ENCODE results near the gene PPP1R1A.
A peak's percentile ranks its signal among the peaks of the same experiment; 100 is the strongest.

PPP1R1A gene

DNA sequence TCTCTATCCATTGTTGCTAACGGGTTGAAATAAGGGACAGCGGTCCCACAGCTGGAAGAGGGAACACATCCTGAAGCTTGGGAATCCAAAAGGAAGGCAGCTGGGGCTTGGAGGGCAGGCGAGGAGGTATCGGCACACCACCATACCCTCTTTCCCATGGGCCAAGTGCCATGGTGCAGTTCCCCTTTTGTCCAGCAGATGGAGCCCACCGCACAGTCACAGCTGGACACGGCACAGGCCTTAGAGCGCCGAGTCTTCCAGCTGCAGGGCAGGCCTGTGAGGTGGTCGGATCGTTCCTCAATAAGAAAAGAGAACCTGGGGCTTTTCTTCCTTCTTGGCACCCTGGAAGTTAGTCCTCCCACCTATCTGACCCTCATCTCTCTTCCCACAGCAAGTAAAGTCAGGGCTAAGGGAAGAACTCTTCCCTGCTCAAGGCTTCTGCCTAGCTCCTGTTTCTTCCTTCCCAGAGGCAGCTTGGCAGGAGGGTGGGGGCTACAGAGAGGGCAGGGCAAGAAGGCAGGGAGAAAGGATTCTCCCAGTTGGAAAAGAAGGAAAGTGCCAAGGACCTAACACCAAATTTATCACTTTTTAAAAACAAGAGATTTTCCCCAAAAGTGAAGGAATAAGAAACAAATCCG lies 8.6 kb downstream of the PPP1R1A start:
- TF ChIP-seq, protein P1, sequence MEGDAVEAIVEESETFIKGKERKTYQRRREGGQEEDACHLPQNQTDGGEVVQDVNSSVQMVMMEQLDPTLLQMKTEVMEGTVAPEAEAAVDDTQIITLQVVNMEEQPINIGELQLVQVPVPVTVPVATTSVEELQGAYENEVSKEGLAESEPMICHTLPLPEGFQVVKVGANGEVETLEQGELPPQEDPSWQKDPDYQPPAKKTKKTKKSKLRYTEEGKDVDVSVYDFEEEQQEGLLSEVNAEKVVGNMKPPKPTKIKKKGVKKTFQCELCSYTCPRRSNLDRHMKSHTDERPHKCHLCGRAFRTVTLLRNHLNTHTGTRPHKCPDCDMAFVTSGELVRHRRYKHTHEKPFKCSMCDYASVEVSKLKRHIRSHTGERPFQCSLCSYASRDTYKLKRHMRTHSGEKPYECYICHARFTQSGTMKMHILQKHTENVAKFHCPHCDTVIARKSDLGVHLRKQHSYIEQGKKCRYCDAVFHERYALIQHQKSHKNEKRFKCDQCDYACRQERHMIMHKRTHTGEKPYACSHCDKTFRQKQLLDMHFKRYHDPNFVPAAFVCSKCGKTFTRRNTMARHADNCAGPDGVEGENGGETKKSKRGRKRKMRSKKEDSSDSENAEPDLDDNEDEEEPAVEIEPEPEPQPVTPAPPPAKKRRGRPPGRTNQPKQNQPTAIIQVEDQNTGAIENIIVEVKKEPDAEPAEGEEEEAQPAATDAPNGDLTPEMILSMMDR (IDR thresholded peaks at IDR 0.05): peak; percentile 99

DNA sequence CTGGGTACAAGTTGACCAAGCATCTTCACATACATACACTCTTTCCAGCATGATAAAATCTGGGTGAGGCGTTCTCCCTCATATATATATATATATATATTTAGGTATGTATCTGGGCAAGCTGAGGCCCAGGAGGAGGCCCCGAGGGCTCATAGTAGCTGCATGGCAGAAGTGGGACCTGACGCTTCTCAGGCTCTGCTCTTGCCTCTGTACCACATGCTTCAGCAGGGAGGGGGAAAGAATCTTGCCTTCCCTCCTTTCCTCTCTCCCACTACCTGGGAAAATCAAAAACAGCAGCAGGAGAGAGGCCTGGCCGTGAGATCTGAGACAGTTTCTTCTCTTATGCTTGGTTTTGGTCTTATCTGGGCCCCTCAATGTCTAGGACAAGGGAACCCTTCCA lies 9.2 kb downstream of the PPP1R1A start:
- TF ChIP-seq, protein P1 (IDR thresholded peaks at IDR 0.05): no peak

- TF ChIP-seq, protein P1 (IDR thresholded peaks at IDR 0.05): no peak
Measured at GRCh38 chr12:54578778-54579177, 9.7 kb downstream of the PPP1R1A start.

DNA sequence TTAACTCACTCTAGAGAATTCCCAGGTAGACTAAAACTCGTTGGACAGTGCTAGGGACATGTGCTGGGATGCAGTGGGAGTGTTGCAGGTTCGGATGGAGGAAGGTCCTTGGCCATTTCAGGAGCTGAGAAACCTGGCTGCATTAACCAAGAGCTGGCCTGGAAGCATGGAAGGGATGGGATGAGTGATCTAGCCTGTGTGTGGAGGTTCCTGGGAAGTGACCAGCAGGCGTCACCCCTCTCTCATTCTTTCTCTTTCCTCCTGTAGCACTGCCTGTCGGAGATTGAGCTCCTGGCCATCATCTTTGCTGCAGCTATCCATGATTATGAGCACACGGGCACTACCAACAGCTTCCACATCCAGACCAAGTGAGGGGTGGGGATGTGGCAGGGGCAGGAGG lies 15.6 kb downstream of the PPP1R1A start:
- TF ChIP-seq, protein P1 (IDR thresholded peaks at IDR 0.05): no peak

DNA sequence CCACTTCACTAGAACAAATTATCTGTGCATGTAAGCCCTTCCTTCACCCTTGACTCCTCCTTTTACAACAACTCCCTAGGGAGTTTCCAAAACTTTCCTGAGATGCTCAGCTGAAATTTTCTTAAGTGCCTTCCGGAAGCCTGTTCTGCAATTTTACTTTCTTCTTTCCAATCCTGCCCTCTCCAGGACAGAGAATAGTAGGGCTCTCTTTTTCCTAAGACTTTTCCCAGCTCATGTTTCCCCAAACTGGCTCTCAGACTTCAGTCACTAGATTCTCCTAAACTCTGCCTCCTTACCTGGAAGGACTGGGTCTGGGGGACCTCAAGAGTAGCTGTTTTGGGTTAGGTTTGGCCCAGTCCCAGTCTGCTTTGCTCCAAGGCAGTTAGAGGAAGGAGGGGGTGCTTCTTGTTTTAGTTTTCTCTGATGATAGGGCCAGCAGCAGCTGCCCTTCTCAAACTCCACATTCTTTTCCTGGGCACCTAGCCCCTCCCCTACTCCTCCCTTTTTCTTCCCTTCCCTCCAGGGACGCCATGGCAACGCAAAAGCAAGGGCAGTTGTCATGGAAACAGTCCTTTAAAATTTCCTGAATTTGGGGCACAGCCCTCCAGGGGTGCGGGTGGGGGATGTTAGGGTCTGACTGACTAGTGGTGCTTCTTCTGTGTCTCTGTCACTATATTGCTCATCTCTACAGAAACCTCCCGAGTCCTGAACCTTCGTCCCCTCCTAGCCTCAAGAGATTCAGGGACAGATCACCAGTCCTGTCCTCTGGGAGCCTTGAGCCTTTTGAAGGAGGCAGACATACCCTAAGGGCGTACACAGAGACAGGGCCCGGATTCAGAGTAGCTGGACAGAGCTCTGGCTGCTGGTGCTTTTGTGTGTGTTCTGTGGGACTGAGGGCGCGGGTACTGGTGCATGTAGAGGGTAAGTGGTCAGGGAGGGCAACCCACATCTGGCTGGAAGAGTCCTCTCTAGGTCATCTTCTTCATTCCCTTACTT lies 17.0 kb downstream of the PPP1R1A start:
- TF ChIP-seq, protein P1 (IDR thresholded peaks at IDR 0.05): no peak

DNA sequence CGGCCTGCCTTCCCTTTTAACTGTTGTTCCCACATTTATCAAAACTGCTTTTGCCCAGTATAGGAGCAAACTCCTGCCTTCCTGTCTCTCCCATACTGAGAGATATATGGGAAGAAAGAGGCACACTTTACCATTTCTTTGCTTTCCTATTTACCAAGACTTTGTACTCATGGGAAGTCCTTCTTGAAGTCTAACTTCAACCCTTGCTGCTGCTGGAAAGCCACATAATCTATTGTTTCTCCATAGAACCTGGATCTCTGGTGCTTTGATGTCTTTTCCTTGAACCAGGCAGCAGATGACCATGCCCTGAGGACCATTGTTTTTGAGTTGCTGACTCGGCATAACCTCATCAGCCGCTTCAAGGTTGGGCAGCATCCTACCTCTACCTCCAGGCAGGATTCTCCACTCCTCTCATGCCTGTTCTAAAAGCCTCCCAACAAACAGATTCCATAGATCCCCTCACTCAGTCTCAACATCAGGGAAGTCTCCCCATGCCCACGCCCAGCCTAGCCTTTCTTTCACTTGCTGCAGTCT lies 18.4 kb downstream of the PPP1R1A start:
- TF ChIP-seq, protein P1 (IDR thresholded peaks at IDR 0.05): no peak

GRCh38 chr12:54569072-54569471 lies 19.4 kb downstream of the PPP1R1A start:
- TF ChIP-seq, protein P1 (IDR thresholded peaks at IDR 0.05): no peak

Data from LNCAP (cell line).